CD14-positive monocyte (primary cell): ENCODE results near the gene USP53. TPM values are rescaled to one million over a fixed set of nuclear protein-coding genes. Genes with fewer than 3 reads are reported as not detected.
"Not testable (repeated sequence)": the region's sequence is repeated elsewhere in the genome, so short reads cannot be mapped to it uniquely, and the experiment has no call there.

Experiments used
- DNase-seq, 3 donors: peaks; one replicate each; pipeline ENCODE4 v3.0.0-alpha.2; 2011 to 2022
- H2AFZ ChIP-seq: 2 replicates; pipeline ENCODE4 v1.6.0; 2012; ENCODE audit warnings: mild to moderate bottlenecking, low read depth, low read length, inconsistent platforms; ENCODE audit not compliant: insufficient read depth, poor library complexity, severe bottlenecking
- H3K27ac ChIP-seq, 2 donors: 1 replicate in 1 of 2; 2 replicates in 1 of 2; pipeline ENCODE4 v1.5.1; 2012 to 2013; ENCODE audit warnings: low read length in 2 of 2, control low read depth in 1 of 2, inconsistent platforms in 1 of 2, low read depth in 1 of 2, mild to moderate bottlenecking in 1 of 2
- H3K27me3 ChIP-seq, 2 donors: one replicate each; pipeline versions ENCODE4 v1.6.0 to v1.6.1; 2011 to 2013; ENCODE audit warnings: low read length in 2 of 2; ENCODE audit not compliant: control insufficient read depth in 2 of 2, insufficient read depth in 2 of 2
- H3K36me3 ChIP-seq, 2 donors: replicated peaks in 1 of 2; 1 replicate in 1 of 2; 2 replicates in 1 of 2; pipeline versions ENCODE4 v1.5.1 to v1.6.1; 2012 to 2013; ENCODE audit warnings: low read length in 2 of 2, control low read depth in 1 of 2, inconsistent platforms in 1 of 2, mild to moderate bottlenecking in 1 of 2; ENCODE audit not compliant: insufficient read depth in 2 of 2, control insufficient read depth in 1 of 2
- H3K4me1 ChIP-seq, 2 donors: 1 replicate in 1 of 2; 2 replicates in 1 of 2; pipeline versions ENCODE4 v1.5.1 to v1.6.1; 2012 to 2013; ENCODE audit warnings: low read length in 2 of 2, control low read depth in 1 of 2, inconsistent platforms in 1 of 2, mild to moderate bottlenecking in 1 of 2, moderate library complexity in 1 of 2; ENCODE audit not compliant: insufficient read depth in 2 of 2, control insufficient read depth in 1 of 2
- H3K4me2 ChIP-seq: replicated peaks from 2 replicates; pipeline ENCODE3; 2012; ENCODE audit warnings: low read length, moderate library complexity, mild to moderate bottlenecking; ENCODE audit not compliant: poor library complexity, severe bottlenecking; ENCODE audit errors: extremely low read depth
- H3K4me3 ChIP-seq, 3 experiments: fragments of 200-600 bp in 1 of 3; sonication (generic) in 1 of 3; replicated peaks in 1 of 3; 1 replicate in 2 of 3; 2 replicates in 1 of 3; pipeline ENCODE4 v1.5.1; 2011 to 2013; ENCODE audit warnings: low read length in 3 of 3, mild to moderate bottlenecking in 3 of 3, control low read depth in 2 of 3, low read depth in 2 of 3, inconsistent platforms in 1 of 3, moderate library complexity in 1 of 3
- H3K79me2 ChIP-seq: 2 replicates; pipeline ENCODE4 v1.6.0; 2012; ENCODE audit warnings: mild to moderate bottlenecking, control low read depth, inconsistent platforms, low read length, moderate library complexity; ENCODE audit not compliant: insufficient read depth
- H3K9ac ChIP-seq: 2 replicates; pipeline ENCODE4 v1.6.0; 2017; ENCODE audit warnings: low read length, mild to moderate bottlenecking; ENCODE audit not compliant: insufficient read depth, poor library complexity, severe bottlenecking
- H3K9me3 ChIP-seq, 2 donors: replicated peaks in 1 of 2; 1 replicate in 1 of 2; 2 replicates in 1 of 2; pipeline versions ENCODE4 v1.5.1 to v1.6.1; 2012 to 2013; ENCODE audit warnings: low read length in 2 of 2, control low read depth in 1 of 2; ENCODE audit not compliant: control insufficient read depth in 1 of 2, insufficient read depth in 1 of 2
- H4K20me1 ChIP-seq: 2 replicates; pipeline ENCODE4 v1.6.0; 2012; ENCODE audit warnings: mild to moderate bottlenecking, low read length, control low read depth, moderate library complexity; ENCODE audit not compliant: insufficient read depth
- H3K27ac Mint-ChIP-seq, 7 donors: one replicate each; pipeline ENCODE4 v1.8.0; 2020; ENCODE audit warnings: mild to moderate bottlenecking in 7 of 7, mixed read lengths in 7 of 7, moderate library complexity in 6 of 7, inconsistent platforms in 2 of 7
- H3K27me3 Mint-ChIP-seq, 3 donors: one replicate each; pipeline ENCODE4 v1.8.0; 2021 to 2022; ENCODE audit warnings: low read depth in 3 of 3, mild to moderate bottlenecking in 3 of 3, mixed read lengths in 3 of 3, moderate library complexity in 3 of 3, inconsistent platforms in 1 of 3
- H3K36me3 Mint-ChIP-seq, 2 donors: one replicate each; pipeline ENCODE4 v1.8.0; 2020; ENCODE audit warnings: mixed read lengths in 2 of 2, inconsistent platforms in 1 of 2, mild to moderate bottlenecking in 1 of 2
- H3K4me1 Mint-ChIP-seq: one replicate; pipeline ENCODE4 v1.8.0; 2020; ENCODE audit warnings: mild to moderate bottlenecking, mixed read lengths
- H3K4me3 Mint-ChIP-seq, 2 donors: one replicate each; pipeline ENCODE4 v1.8.0; 2020; ENCODE audit warnings: mild to moderate bottlenecking in 2 of 2, mixed read lengths in 2 of 2, moderate library complexity in 1 of 2
- H3K9me3 Mint-ChIP-seq, 7 donors: one replicate each; pipeline ENCODE4 v1.8.0; 2020 to 2022; ENCODE audit warnings: mixed read lengths in 7 of 7, mild to moderate bottlenecking in 6 of 7, moderate library complexity in 6 of 7, inconsistent platforms in 2 of 7
- CTCF ChIP-seq: fragments of 200-600 bp; IDR thresholded peaks from one replicate; pipeline ENCODE4 v1.8.0; 2022; ENCODE audit warnings: antibody characterized with exemption, mild to moderate bottlenecking
- WGBS: methylation state at CpG from one replicate; pipeline ENCODE4 v1.1.5; 2013; ENCODE audit warnings: missing lambda C conversion rate; ENCODE audit not compliant: insufficient coverage; 5-methylcytosine and 5-hydroxymethylcytosine counted together
- intact Hi-C, 2 donors: fragments of 100-400 bp; cut with micrococcal nuclease; formaldehyde crosslinking; loops; one replicate each; pipeline versions ENCODE4 v1.15.0 to v1.15.1; 2023
- polyA plus RNA-seq, 3 donors: library from polyadenylated mRNA; depleted of rRNA in 1 of 3; unstranded in 2 of 3; stranded (reverse) in 1 of 3; fragments of 300-500 nt in 2 of 3; fragments of >200 nt in 1 of 3; fragmentation: Illumina TruSeq in 2 of 3; gene quantifications; 1 replicate in 2 of 3; 2 replicates in 1 of 3; pipeline ENCODE4 v1.2.3, GENCODE V29; 2012 to 2021

The USP53 gene
- polyA plus RNA-seq, 3 donors = 0.11 to 0.44 (median 0.22) TPM

- Histone ChIP-seq H3K27me3 (no peaks in the 10 kb centered on the region), H4K20me1 (no peaks in the 10 kb centered on the region), H3K36me3 (no peaks in the 10 kb centered on the region), H3K4me1 (peaks cover 14 to 17% of the 10 kb centered on the region in 2 donors), H3K9me3 (no peaks in the 10 kb centered on the region), H3K9ac (no peak overlapping the region), H3K4me3 (no peak overlapping the region), H3K27ac (no peak overlapping the region), H3K79me2 (no peaks in the 10 kb centered on the region), H3K4me2 (peak overlapping the region; percentile 7), H2AFZ (no peak overlapping the region)
- H3K4me3 Mint-ChIP-seq = peak overlapping the region in 1 of 2 donors; percentile 58
- H3K4me1 Mint-ChIP-seq = peaks cover 16% of the 10 kb centered on the region
- DNase-seq = peak; percentile 25 to 60 (median 52)
- peaks cover 0 to 2% of the 10 kb centered on the region in 2 donors for H3K36me3 Mint-ChIP-seq
- H3K27ac Mint-ChIP-seq = peak overlapping the region in 6 of 7 donors; percentile 30 to 82 (median 70)
- intact Hi-C loops = no loop called here
- H3K27me3 Mint-ChIP-seq = peaks cover 0 to 4% (median 2%) of the 10 kb centered on the region in 3 donors
- H3K9me3 Mint-ChIP-seq = peaks cover 0 to 2% (median 0%) of the 10 kb centered on the region in 7 donors
- no CpG with 5 or more reads among the region's 1 CpG for WGBS
- no peak for TF ChIP-seq CTCF
Observed at GRCh38 chr4:119337010-119337409, 124.5 kb downstream of the USP53 start.

- H3K27me3 Mint-ChIP-seq, H3K4me3 ChIP-seq, H3K27ac Mint-ChIP-seq, H2AFZ ChIP-seq, H3K9me3 ChIP-seq, H3K27ac ChIP-seq, DNase-seq, H3K9ac ChIP-seq, H3K79me2 ChIP-seq, H3K27me3 ChIP-seq, H3K4me3 Mint-ChIP-seq, H3K4me2 ChIP-seq, H3K36me3 ChIP-seq, intact Hi-C loops, H4K20me1 ChIP-seq, H3K36me3 Mint-ChIP-seq, H3K9me3 Mint-ChIP-seq: not testable (repeated sequence)
- H3K4me1 ChIP-seq = peaks cover 14 to 17% of the 10 kb centered on the region in 2 donors
- H3K4me1 Mint-ChIP-seq = peaks cover 16% of the 10 kb centered on the region
Observed at GRCh38 chr4:119339895-119340294, 127.4 kb downstream of the USP53 start.

- H3K9ac ChIP-seq, H3K9me3 ChIP-seq, H3K4me3 ChIP-seq, H3K27me3 ChIP-seq, H3K79me2 ChIP-seq, H2AFZ ChIP-seq, H3K36me3 ChIP-seq, intact Hi-C loops, H3K4me3 Mint-ChIP-seq, H4K20me1 ChIP-seq, H3K4me2 ChIP-seq, DNase-seq, H3K27ac ChIP-seq, H3K4me1 ChIP-seq, H3K27me3 Mint-ChIP-seq, H3K36me3 Mint-ChIP-seq, H3K9me3 Mint-ChIP-seq, H3K27ac Mint-ChIP-seq, H3K4me1 Mint-ChIP-seq: not testable (repeated sequence)
- WGBS = no CpG with 5 or more reads among the region's 2 CpGs
Observed at GRCh38 chr4:119343293-119343692, 130.8 kb downstream of the USP53 start.
